Stimulated activated CD4-positive, alpha-beta T cell treated with anti-CD3 and anti-CD28 coated beads, Interleukin-15, amount 100 ng/mL, for 24 hours (primary cell): Measurements from ENCODE around the gene GPNMB.

Experiments used
- DNase-seq: peaks from one replicate; pipeline ENCODE4 v3.0.0-alpha.2; 2020

The GPNMB gene

DNA sequence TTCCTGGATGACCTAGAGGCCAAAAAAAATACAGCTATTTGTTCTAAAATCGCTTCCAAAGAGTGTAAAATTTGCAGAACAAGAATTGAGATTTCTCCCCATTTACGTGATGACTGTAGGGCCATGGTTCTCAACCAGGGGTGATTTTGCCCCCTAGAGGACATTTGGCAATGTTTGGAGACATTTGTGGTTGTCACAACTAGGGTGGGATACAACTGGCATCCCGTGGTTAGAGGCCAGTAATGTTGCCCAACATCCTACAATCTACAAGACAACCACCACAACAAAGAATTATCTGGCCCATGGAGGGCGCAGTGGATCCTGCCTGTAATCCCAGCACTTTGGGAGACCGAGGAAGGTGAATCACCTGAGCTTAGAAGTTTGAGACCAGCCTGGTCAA is 29.8 kb downstream of the GPNMB start:
- DNase-seq, result no peak

- DNase-seq, result no peak
These were observed 30.4 kb downstream of the GPNMB start for GRCh38 chr7:23276947-23277346.

DNA sequence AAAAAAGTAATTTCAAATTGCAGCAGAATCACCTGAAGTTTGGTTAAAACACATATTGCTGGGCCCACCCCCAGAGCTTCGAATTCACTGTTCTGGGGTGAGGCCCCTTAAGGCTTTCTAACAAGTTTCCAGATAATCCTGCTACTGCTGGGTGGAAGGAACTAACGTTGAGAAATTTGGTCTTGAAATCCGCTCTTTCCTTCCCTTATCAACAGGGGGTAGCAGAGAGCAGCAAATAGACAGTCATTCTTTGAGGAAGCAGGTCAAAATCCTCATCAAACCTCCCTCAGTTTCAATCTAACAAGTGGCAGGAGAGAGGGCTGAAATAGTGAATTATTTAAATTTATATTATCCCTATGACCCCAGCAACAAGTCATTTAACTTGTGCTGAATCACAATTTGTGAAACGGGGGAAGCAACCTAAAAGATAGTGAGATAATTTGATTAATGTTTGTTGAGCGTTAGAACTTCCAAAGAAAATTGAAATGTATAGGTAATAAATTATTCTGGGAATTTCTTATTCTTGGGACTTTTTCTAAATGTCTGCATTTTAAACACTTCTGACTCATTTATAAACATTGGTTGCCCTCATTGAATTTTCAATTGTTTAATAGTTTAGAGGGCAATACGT is 30.9 kb downstream of the GPNMB start:
- DNase-seq, result peak; percentile 25

DNA sequence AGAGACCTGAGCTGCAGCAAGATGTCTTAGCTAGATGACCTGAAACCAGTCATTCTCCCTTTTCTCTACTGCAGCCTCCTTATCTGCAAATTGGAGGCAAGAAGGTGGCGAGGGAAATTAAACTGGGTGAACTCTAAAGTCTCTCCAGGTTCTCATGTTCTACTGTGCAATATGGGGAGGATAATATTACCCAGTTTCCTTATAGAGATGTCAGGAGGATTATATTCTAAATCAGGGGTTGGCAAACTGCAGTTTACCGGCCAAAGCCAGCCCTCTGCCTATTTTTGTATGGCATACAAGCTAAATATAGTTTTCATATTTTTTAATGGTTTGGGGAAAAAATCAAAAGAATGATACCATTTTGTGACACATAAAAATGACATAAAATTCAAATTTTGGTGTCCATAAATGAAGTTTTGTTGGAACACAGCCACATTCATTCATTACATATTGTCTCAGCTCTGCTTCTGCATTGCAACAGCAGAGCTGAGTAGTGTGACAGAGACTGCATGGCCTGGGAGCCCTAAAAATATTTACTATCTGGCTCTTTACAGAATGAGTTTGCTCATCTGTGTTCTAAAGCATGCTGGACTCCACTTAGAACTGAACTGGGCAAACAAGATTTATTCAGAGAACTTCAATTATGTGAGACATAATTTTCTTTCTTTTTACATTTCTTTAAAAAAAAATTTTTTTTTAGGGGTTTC is 33.4 kb downstream of the GPNMB start:
- no peak for DNase-seq

DNA sequence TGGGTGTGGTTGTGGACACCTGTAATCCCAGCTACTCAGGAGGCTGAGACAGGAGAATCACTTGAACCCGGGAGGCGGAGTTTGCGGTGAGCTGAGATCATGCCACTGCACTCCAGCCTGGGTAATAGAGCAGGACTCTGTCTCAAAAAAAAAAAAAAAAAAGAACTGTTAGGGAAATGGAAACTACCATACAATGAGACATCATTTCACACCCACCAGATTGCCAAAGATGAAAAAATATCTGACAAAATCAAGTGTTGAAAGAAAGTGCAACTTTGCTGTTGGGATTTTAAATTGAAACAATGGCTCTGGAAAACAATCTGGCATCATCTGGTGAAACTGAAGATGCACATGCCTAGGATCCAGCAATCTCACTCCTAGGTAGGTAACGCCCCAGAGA is 36.5 kb downstream of the GPNMB start:
- DNase-seq, result no peak

DNA sequence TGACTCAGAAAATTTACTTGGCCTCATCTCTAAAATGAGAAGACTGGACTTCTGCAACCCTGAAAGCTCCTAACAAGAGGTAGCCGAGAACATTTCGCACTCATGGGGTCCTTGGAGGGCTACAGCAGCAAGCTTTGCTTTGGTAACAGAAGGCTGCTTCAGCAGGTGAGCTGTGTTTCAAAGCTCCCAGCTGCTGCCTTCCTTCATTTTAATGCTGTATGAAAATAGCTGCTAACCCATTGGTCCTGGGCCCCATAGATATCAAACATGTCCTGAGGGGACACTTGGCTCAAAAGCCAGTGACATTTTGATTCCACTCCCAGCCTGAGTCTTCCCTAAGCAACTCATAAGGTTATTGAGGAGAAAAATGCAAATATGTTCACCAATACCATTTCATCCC is 38.3 kb downstream of the GPNMB start:
- no peak for DNase-seq

DNA sequence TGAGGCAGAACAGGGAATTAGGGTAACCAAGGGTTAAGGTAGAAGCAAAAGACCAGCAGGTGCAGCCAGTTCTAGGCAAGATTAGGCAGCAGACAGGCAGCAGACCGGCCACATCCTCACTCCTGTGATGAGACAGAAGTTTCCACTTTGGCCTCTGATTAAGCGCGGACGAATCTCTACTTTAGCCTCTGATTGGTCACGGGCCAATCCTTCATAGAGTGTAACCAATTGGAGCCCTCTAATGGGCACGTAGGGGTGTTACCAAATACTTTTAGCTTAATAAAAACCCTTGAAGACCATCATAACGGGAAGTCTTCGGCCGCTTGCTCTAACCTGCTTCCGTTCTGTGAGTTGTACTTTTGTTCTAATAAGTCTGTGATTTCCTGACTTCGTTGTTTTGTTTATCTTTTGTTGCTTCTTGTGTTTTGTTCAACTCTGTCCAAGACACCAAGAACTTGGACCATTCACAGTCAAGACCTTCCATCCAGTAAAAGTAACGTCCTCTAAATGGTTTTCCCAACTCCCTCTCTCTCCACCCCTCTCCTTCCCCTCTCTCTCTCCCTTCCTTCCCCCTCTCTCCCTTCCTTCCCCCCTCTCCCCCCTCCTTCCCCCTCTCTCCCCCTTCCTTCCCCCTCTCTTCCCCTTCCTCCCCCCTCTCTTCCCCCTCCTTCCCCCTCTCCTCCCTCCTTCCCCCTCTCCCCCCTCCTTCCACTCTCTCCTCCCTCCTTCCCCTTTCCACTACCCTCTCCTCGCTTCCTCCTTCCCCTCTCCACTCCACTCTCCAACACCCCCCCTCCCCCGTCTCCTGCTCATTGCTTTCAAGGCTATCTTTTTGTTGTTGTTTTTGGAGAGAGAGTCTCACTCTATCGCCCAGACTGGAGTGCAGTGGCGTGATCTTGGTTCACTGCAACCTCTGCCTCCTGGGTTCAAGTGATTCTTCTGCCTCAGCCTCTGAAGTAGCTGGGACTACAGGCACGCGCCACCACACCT is 39.4 kb downstream of the GPNMB start:
- DNase-seq, result no peak

DNA sequence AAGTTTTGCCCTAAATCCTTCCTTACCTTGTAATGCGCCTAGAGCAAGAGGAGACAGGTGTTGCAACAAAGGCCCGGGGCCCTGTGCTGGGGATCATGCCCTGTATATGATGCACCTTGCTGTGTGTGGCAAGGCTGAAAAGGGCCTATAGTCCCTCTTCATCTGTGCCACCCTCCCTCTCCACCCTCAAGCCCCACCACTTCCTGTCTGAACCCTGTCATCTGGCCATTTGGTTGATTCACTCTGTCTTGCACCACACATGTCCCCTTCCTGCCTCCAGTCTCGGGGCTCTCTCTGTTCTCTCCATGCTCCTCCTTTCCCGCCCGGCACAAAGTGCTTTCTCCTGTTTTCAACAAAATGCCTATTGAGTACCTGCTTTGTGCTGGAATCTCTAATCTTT is 41.0 kb downstream of the GPNMB start:
- DNase-seq, result no peak

DNA sequence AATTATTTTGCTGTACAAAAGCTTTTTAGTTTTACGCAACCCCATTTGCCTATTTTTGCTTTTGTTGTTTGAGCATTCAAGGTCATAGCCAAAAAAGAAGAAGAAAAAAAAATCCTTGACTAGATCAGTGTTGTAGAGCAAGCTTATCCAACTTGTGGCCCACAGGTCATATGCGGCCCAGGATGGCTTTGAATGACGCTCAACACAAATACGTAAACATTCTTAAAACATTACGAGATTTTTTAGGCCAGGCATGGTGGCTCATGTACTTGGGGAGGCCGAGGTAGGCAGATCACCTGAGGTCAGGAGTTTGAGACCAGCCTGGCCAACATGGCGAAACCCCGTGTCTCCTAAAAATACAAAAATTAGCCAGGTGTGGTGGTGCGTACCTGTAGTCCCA is 44.4 kb downstream of the GPNMB start:
- no peak for DNase-seq

DNA sequence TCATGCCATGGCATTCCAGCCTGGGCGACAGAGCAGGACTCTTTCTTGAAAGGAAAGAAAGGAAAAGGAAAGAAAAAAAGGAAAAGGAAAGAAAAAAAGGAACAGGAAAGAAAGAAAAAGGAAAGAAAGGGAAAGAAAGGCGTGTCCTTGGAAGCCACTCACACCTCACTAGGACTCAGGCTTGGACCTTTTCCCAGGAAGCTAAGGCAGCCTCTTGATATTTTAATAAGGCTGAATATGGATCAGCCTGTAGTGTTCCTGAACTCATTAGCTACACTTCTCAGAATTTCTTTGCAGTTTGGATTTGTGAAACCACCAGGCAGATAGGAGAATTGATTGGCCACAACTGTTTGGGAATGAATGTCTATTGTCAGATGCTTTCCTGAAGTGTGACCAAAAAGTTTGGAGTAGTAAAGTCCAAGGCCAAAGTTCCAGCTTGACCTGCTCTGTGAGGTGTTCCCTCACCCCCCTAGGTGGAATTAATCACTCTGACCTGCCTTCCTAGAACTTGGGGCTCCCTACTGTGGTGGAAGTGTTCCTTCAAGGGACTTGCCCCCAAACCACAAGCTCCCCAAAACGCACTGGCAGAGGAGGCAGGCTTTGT is 45.5 kb downstream of the GPNMB start:
- no peak for DNase-seq

- no peak for DNase-seq
These were observed 46.0 kb downstream of the GPNMB start for GRCh38 chr7:23292623-23293022.

GRCh38 chr7:23293500-23294073 is 47.0 kb downstream of the GPNMB start:
- DNase-seq, result no peak

DNA sequence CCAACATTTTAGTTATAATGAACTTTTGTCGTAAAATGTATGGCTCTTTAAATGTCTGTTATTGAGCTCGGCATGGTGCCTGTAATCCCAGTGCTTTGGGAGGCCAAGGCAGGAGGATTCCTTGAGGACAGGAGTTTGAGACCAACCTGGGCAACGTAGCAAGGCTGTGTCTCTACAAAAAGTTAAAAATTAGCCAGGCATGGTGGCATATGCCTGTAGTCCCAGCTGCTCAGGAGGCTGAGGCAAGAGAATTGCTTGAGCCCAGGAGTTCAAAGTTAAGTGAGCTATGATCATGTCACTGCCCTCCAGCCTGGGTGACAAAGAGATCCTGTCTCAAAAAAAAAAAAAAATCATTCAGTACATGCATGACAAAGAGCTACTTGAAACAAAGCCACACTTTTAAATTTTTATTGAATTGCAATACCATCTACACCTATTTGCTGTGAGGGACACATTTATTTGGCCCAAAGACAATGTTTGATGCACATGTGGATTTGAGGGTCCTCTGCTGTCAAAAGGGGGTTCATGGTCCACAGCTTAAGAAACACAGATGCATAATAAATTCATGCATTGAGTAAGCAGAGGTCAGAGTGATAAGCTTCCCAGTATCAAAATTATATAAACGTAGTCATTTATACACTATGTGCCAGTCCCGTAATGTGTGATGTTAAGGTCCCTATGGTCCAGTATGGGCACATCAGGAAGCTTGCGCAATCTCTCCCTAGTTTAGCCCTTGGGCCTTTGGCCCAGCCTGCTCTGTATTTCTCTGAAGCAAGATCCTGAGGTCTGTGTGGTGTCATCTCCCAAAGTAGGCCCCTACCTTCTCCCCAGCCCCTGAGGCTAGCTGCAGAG is 48.2 kb downstream of the GPNMB start:
- DNase-seq, result no peak

DNA sequence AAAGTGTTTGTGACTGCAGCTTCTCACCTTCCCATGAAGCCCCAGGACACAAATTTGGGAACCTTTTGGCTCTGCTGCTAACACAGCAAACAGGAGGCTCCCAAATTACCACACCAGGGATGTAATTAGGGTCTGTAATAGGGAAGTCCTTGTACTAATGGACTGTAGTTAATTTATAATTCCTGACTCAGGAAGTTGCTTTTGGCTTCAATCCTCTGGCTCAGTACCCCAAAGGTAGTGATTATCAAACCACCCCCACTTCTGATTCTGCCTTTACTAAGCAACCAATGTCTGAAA is 48.8 kb downstream of the GPNMB start:
- DNase-seq, result no peak

DNA sequence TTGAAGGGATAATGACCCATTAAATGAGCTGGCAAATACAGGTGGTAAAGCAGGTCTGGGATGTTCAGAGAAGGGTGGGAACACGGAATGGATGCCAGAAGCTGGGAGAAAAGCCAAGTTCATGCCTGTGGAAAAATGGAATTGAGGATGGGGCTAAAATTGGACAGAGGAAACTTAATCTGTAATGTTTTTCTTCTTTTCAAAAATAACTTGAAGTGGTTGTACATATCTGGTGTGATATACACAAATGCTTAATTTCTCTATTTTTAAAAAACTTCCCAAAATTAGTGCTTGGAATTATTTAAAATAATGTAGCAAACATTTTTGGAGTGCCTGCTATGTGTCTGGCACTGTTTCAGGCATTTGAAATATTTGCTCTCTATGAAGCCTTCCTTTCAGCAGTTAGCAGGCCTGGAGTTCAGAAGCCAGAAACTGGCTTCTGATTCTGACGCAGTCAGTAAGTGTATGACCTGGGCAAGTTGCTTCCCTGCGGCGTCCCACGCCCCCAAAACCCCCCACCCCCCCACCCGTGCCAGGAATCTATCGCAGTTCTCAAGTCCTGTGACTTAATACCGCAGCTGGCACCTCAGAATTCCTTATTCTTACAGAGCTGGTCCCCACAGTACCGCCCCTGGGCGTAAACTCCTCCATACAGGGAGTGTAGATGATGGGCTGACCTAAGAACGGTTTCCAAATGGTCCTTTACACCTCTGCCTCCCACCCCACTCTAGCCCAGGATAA is 51.7 kb downstream of the GPNMB start:
- no peak for DNase-seq

GRCh38 chr7:23298885-23299769 is 52.6 kb downstream of the GPNMB start, which contains the start of gene MALSU1:
Gene MALSU1 (plus strand): TSS chr7:23299339. CDS start chr7:23299353, 14 bp downstream.
- peak; percentile 99 for DNase-seq

DNA sequence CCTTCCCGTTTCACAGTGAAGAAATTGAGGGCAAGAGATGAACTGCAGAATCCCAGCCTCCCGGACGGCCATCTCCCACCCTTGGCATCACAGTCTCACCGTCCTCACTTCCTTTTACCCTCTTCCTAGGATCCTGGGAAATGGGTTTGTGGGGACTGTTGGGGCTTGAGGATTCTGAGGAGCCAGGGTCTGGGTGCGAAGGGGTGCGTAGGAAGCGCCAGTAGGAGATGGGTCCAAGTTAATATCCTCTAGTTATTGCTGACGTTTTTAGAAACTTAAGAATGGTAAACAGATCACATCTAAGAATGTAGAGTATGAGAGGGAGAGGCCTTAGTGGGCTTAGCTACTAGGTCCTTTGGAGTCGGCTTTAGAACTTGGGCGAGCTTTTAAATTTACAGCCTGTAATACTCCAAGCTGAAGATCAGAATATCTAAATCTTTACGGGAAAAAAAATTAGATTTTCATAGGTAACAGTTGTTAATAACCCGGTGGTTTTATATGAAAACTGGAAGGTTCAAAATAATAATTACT is 53.3 kb downstream of the GPNMB start:
- peak; percentile 33 for DNase-seq

GRCh38 chr7:23306936-23307521 is 60.5 kb downstream of the GPNMB start:
- no peak for DNase-seq

DNA sequence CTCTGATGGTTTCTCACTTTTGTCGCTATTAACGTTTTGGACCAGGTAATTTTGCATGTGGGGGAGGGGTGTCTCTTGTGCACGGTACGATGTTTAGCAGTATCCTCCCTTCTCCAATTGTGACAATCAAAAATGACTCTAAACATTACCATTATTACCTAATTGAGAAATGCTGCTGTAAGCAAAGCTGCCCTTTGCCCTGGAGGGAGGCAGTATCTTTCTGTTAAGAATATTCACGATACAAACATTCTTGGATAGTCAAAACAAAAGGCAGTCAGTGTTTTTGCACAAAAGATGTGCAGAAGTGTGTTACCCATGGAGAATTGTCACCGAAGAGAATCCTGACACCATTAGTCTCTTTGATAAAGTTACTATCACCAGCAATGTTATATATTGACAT is 62.2 kb downstream of the GPNMB start:
- DNase-seq, result no peak
